Panc1 (cell line): Measurements from ENCODE around the gene CLIP1. TPM values are rescaled to one million over a fixed set of nuclear protein-coding genes. Genes with fewer than 3 reads are reported as not detected.

Experiments used
- ATAC-seq: fragments of 200-7000 bp; cut with Tn5 transposase; 2 replicates; pipeline ENCODE4 v1.9.1; 2020; ENCODE audit warnings: mild to moderate bottlenecking, moderate library complexity
- BruUV-seq: library from RNA; stranded (reverse); fragments of 400-500 nt; replicated peaks from 2 replicates; lab custom pipeline; 2021; lab: Mats Ljungman, UMichigan
- CTCF ChIA-PET: fragments of 300-600 bp; sonication (Branson Sonifier 250); formaldehyde crosslinking; loops from one replicate; lab custom pipeline; 2022; ENCODE audit warnings: antibody characterized with exemption; lab: Charles Lee
- POLR2A ChIA-PET: fragments of 300-600 bp; sonication (Branson Sonifier 250); formaldehyde crosslinking; loops from one replicate; lab custom pipeline; 2022; ENCODE audit warnings: antibody characterized with exemption; lab: Charles Lee
- DNase-seq: peaks from one replicate; pipeline ENCODE4 v3.0.0-alpha.2; 2010; ENCODE audit warnings: low read depth, low spot score
- H3K27ac ChIP-seq: 2 replicates; pipeline ENCODE4 v1.5.1; 2011; ENCODE audit warnings: mild to moderate bottlenecking, low read length, inconsistent platforms
- H3K27me3 ChIP-seq: fragments of 200-500 bp; sonication (Bioruptor generic); 2 replicates; pipeline ENCODE4 v1.6.0; 2014; ENCODE audit warnings: low read length, inconsistent platforms; ENCODE audit not compliant: control insufficient read depth, insufficient read depth
- H3K36me3 ChIP-seq: fragments of 200-500 bp; sonication (Bioruptor generic); 2 replicates; pipeline ENCODE4 v1.5.1; 2014; ENCODE audit warnings: inconsistent platforms, mild to moderate bottlenecking, low read length, moderate library complexity; ENCODE audit not compliant: control insufficient read depth, insufficient read depth
- H3K4me1 ChIP-seq: 2 replicates; pipeline ENCODE4 v1.5.1; 2011; ENCODE audit warnings: inconsistent platforms, mild to moderate bottlenecking, low read length, moderate library complexity; ENCODE audit not compliant: control insufficient read depth, insufficient read depth
- H3K4me3 ChIP-seq, 2 experiments: 2 replicates each; pipeline ENCODE4 v1.5.1; 2011 to 2012; ENCODE audit warnings: low read depth in 2 of 2, low read length in 2 of 2, mild to moderate bottlenecking in 2 of 2, inconsistent platforms in 1 of 2, moderate library complexity in 1 of 2
- H3K9me3 ChIP-seq: fragments of 200-500 bp; sonication (Bioruptor generic); 2 replicates; pipeline ENCODE4 v1.5.1; 2014; ENCODE audit warnings: low read depth, mild to moderate bottlenecking, inconsistent platforms, low read length, moderate library complexity; ENCODE audit not compliant: control insufficient read depth, insufficient read depth
- CTCF ChIP-seq: fragments of 450-650 bp; IDR thresholded peaks from 2 replicates; pipeline ENCODE4 v1.5.1; 2017; ENCODE audit warnings: mild to moderate bottlenecking
- POLR2AphosphoS5 ChIP-seq: IDR thresholded peaks from 2 replicates; pipeline ENCODE4 v1.6.1; 2012; ENCODE audit warnings: mild to moderate bottlenecking, low read depth, low read length, moderate library complexity
- SIN3A ChIP-seq: IDR thresholded peaks from 2 replicates; pipeline ENCODE4 v1.6.1; 2012; ENCODE audit warnings: low read depth, mild to moderate bottlenecking, low read length, moderate library complexity, borderline replicate concordance; ENCODE audit not compliant: insufficient read depth
- TCF7L2 ChIP-seq: IDR thresholded peaks from 2 replicates; pipeline ENCODE4 v1.6.1; 2011; ENCODE audit warnings: mild to moderate bottlenecking, low read depth, low read length, inconsistent platforms
- in situ Hi-C: cut with HindIII; loops from 2 replicates; pipeline ENCODE4 v1.10.0; 2016; ENCODE audit warnings: low sequenced_read_pairs, low pct_unique_long_range_greater_than_20kb
- intact Hi-C: fragments of 100-400 bp; cut with micrococcal nuclease; formaldehyde crosslinking; loops from one replicate; pipeline ENCODE4 v1.10.0; 2022; ENCODE audit not compliant: unreplicated experiment
- total RNA-seq: library from RNA; stranded (reverse); gene quantifications from one replicate; pipeline ENCODE4 v1.2.1, GENCODE V29; 2021; ENCODE audit not compliant: unreplicated experiment
- TF ChIP-seq, protein P1 (sequence below), 2 experiments: IDR thresholded peaks; 2 replicates each; pipeline ENCODE4 v1.6.1; 2011 to 2012; ENCODE audit warnings: low read depth in 2 of 2, control low read depth in 1 of 2, low read length in 1 of 2, mild to moderate bottlenecking in 1 of 2, moderate library complexity in 1 of 2; ENCODE audit not compliant: insufficient read depth in 1 of 2

The CLIP1 gene
- total RNA-seq, 1 experiment from 2014 or later, result 117 TPM

DNA sequence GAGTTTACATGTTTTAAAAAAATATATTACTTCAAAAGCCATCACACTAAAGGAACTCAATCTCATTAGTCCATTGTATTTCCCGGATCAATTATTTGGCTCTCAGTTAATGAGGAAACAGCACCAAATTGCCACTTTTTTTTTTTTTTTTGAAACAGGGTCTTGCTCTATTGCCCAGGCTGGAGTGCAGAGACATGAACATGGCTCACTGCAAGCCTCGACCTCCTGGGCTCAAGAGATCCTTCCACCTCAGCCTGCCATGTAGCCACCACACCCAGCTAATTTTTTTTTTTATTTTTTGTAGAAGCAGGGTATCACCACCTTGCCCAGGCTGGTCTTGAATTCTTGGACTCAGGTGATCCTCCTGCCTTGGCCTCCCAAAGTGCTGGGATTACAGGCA, 77.4 kb downstream of the CLIP1 start:
- H3K27me3 ChIP-seq, result no peaks in the 10 kb centered on the region
- intact Hi-C loops, result no loop called here
- no peak overlapping the region for H3K27ac ChIP-seq
- H3K36me3 ChIP-seq, result peaks cover 12% of the 10 kb centered on the region; the same call in 1 of the 2 replicates
- DNase-seq (no peak), ATAC-seq (no peak)
- no peaks in the 10 kb centered on the region for H3K9me3 ChIP-seq
- TF ChIP-seq SIN3A (no peak), TCF7L2 (no peak), POLR2AphosphoS5 (no peak), CTCF (no peak)
- TF ChIP-seq, protein P1, sequence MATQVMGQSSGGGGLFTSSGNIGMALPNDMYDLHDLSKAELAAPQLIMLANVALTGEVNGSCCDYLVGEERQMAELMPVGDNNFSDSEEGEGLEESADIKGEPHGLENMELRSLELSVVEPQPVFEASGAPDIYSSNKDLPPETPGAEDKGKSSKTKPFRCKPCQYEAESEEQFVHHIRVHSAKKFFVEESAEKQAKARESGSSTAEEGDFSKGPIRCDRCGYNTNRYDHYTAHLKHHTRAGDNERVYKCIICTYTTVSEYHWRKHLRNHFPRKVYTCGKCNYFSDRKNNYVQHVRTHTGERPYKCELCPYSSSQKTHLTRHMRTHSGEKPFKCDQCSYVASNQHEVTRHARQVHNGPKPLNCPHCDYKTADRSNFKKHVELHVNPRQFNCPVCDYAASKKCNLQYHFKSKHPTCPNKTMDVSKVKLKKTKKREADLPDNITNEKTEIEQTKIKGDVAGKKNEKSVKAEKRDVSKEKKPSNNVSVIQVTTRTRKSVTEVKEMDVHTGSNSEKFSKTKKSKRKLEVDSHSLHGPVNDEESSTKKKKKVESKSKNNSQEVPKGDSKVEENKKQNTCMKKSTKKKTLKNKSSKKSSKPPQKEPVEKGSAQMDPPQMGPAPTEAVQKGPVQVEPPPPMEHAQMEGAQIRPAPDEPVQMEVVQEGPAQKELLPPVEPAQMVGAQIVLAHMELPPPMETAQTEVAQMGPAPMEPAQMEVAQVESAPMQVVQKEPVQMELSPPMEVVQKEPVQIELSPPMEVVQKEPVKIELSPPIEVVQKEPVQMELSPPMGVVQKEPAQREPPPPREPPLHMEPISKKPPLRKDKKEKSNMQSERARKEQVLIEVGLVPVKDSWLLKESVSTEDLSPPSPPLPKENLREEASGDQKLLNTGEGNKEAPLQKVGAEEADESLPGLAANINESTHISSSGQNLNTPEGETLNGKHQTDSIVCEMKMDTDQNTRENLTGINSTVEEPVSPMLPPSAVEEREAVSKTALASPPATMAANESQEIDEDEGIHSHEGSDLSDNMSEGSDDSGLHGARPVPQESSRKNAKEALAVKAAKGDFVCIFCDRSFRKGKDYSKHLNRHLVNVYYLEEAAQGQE (IDR thresholded peaks at IDR 0.05; ENCODE audit: insufficient read depth in 1 of 2, low read depth in 2 of 2, low read length in 1 of 2), result no peak
- in situ Hi-C loops, result no loop called here
- BruUV-seq, result no TSS peak
- POLR2A ChIA-PET, result interaction anchor here (0.7 kb wide), 2 partner anchors 12 to 45 kb away, joined by 3 to 4 read pairs; no protein-coding TSS in a partner anchor
- no peaks in the 10 kb centered on the region for H3K4me1 ChIP-seq
- no peak overlapping the region for H3K4me3 ChIP-seq
- CTCF ChIA-PET, result no interaction called here

- BruUV-seq, result TSS peak; percentile 74
- no peak overlapping the region for H3K4me3 ChIP-seq
- POLR2A ChIA-PET, result no interaction called here
- in situ Hi-C loops (no loop called here), intact Hi-C loops (no loop called here)
- CTCF ChIA-PET, result interaction anchor here (0.7 to 1.0 kb wide), 3 partner anchors 10 to 190 kb away, joined by 3 read pairs; partner anchors contain the start of gene RSRC2
- H3K27ac ChIP-seq, result no peak overlapping the region
- no peaks in the 10 kb centered on the region for H3K9me3 ChIP-seq
- DNase-seq (no peak), ATAC-seq (peak; percentile 65; the same call in 1 of the 2 replicates)
- no peaks in the 10 kb centered on the region for H3K4me1 ChIP-seq
- peaks cover 15% of the 10 kb centered on the region for H3K36me3 ChIP-seq
- H3K27me3 ChIP-seq, result no peaks in the 10 kb centered on the region
- peak; percentile 95 for TF ChIP-seq CTCF
- TF ChIP-seq, protein P1 (IDR thresholded peaks at IDR 0.05; ENCODE audit: insufficient read depth in 1 of 2, low read depth in 2 of 2, low read length in 1 of 2), result no peak
Observed at GRCh38 chr12:122336015-122336946, 86.2 kb downstream of the CLIP1 start.
